Measurements from ENCODE around the gene OPA3. TPM values are rescaled to one million over a fixed set of nuclear protein-coding genes. Genes with fewer than 3 reads are reported as not detected.

The OPA3 gene
- total RNA-seq, 1 experiment from 2014 or later = 10.1 TPM

GRCh38 chr19:45547211-45547770, 37.3 kb downstream of the OPA3 start:
- Mint-ChIP-seq H3K36me3 (no peaks in the 10 kb centered on the region), H3K27ac (no peak overlapping the region), H3K4me3 (no peak overlapping the region), H3K4me1 (peaks cover 17% of the 10 kb centered on the region), H3K9me3 (no peaks in the 10 kb centered on the region; the same call in 1 of the 2 replicates), H3K27me3 (ENCODE audit: low read depth) (no peaks in the 10 kb centered on the region)
- CTCF ChIA-PET = interaction anchor here (1.0 to 3.8 kb wide), 4 partner anchors 11 to 108 kb away, joined by 3 to 24 read pairs (median 5); no protein-coding TSS in a partner anchor
- TF ChIP-seq AR (CRISPR knock-in tag; IDR thresholded peaks at IDR 0.05) (no peak), ATF2 (CRISPR knock-in tag; IDR thresholded peaks at IDR 0.05; ENCODE audit: borderline replicate concordance, low read depth) (no peak)
- DNase-seq (ENCODE audit: low spot score) (no peak), ATAC-seq (no peak)
- POLR2A ChIA-PET = no interaction called here

- no peak for ATAC-seq
- no peaks in the 10 kb centered on the region for H3K36me3 Mint-ChIP-seq
- no peak overlapping the region for H3K27ac Mint-ChIP-seq
- no peak for DNase-seq (ENCODE audit: low spot score)
- H3K4me3 Mint-ChIP-seq = no peak overlapping the region
- H3K27me3 Mint-ChIP-seq (ENCODE audit: low read depth) = peaks cover 7% of the 10 kb centered on the region
- peaks cover 3% of the 10 kb centered on the region; the same call in 1 of the 2 replicates for H3K4me1 Mint-ChIP-seq
- H3K9me3 Mint-ChIP-seq = peaks cover 4% of the 10 kb centered on the region
- ChIA-PET POLR2A (no interaction called here), CTCF (interaction anchor here (0.7 to 3.7 kb wide), 3 partner anchors 16 to 103 kb away, joined by 3 to 34 read pairs (median 4); no protein-coding TSS in a partner anchor)
- TF ChIP-seq ZNF219 (CRISPR knock-in tag; IDR thresholded peaks at IDR 0.05; ENCODE audit: borderline replicate concordance) = no peak
- no peak for TF ChIP-seq ATF3 (CRISPR knock-in tag; conservative IDR thresholded peaks at IDR 0.05)
- TF ChIP-seq MLX (CRISPR knock-in tag; IDR thresholded peaks at IDR 0.05) = no peak
- no peak for TF ChIP-seq JUN (CRISPR knock-in tag; IDR thresholded peaks at IDR 0.05)
- TF ChIP-seq ZBTB21 (CRISPR knock-in tag; IDR thresholded peaks at IDR 0.05; ENCODE audit: borderline replicate concordance) = no peak
- TF ChIP-seq TCF7 (CRISPR knock-in tag; IDR thresholded peaks at IDR 0.05; ENCODE audit: low read depth) = no peak
- TF ChIP-seq ZNF671 (CRISPR knock-in tag; IDR thresholded peaks at IDR 0.05) = no peak
- no peak for TF ChIP-seq CTCF (IDR thresholded peaks at IDR 0.05)
- TF ChIP-seq AR (CRISPR knock-in tag; IDR thresholded peaks at IDR 0.05) = no peak
- TF ChIP-seq ZNF281 (CRISPR knock-in tag; IDR thresholded peaks at IDR 0.05) = no peak
- TF ChIP-seq NR3C1 (CRISPR knock-in tag; conservative IDR thresholded peaks at IDR 0.05; ENCODE audit: low read depth) = no peak
- TF ChIP-seq FOXJ3 (CRISPR knock-in tag; IDR thresholded peaks at IDR 0.05; ENCODE audit: borderline replicate concordance) = no peak
- TF ChIP-seq TP53 (CRISPR knock-in tag; IDR thresholded peaks at IDR 0.05) = no peak
- no peak for TF ChIP-seq ETV6 (CRISPR knock-in tag; IDR thresholded peaks at IDR 0.05)
- no peak for TF ChIP-seq ZNF138 (CRISPR knock-in tag; conservative IDR thresholded peaks at IDR 0.05)
- no peak for TF ChIP-seq ZNF121 (CRISPR knock-in tag; IDR thresholded peaks at IDR 0.05)
- no peak for TF ChIP-seq OVOL2 (CRISPR knock-in tag; IDR thresholded peaks at IDR 0.05; ENCODE audit: borderline replicate concordance)
These were observed 42.4 kb downstream of the OPA3 start for GRCh38 chr19:45542234-45542668.

Data from WTC11 (cell line).